SIG-M5 (cell line): ENCODE results near the gene CTRB2.
"Not testable (repeated sequence)": the region's sequence is repeated elsewhere in the genome, so short reads cannot be mapped to it uniquely, and the experiment has no call there.

ENCODE experiments used
- DNase-seq: peaks from one replicate; lab custom pipeline; 2025; lab: John Stamatoyannopoulos, UW

Gene CTRB2

GRCh38 chr16:75227361-75228142 lies 20.6 kb upstream of the CTRB2 start:
- no peak for DNase-seq

GRCh38 chr16:75226550-75227360 lies 19.8 kb upstream of the CTRB2 start:
- no peak for DNase-seq

- DNase-seq, result no peak
Observed at GRCh38 chr16:75225678-75226515, 18.9 kb upstream of the CTRB2 start.

GRCh38 chr16:75225092-75225491 lies 18.1 kb upstream of the CTRB2 start:
- DNase-seq, result no peak

GRCh38 chr16:75224306-75225082 lies 17.5 kb upstream of the CTRB2 start:
- no peak for DNase-seq

- DNase-seq, result not testable (repeated sequence)
Observed at GRCh38 chr16:75223129-75223528, 16.2 kb upstream of the CTRB2 start.

- DNase-seq, result no peak
Observed at GRCh38 chr16:75222271-75222783, 15.4 kb upstream of the CTRB2 start.

- DNase-seq, result no peak
Observed at GRCh38 chr16:75219838-75220237, 12.9 kb upstream of the CTRB2 start.

GRCh38 chr16:75219088-75219487 lies 12.1 kb upstream of the CTRB2 start:
- no peak for DNase-seq

GRCh38 chr16:75218256-75219076 lies 11.5 kb upstream of the CTRB2 start, which contains the start of gene CTRB1:
Gene CTRB1 (plus strand): TSS chr16:75218988. CDS start chr16:75219008, 20 bp downstream.
- no peak for DNase-seq

- no peak for DNase-seq
Observed at GRCh38 chr16:75217389-75217851, 10.5 kb upstream of the CTRB2 start.

GRCh38 chr16:75216576-75216975 lies 9.6 kb upstream of the CTRB2 start:
- no peak for DNase-seq

- no peak for DNase-seq
Observed at GRCh38 chr16:75216127-75216526, 9.2 kb upstream of the CTRB2 start.

- not testable (repeated sequence) for DNase-seq
Observed at GRCh38 chr16:75211286-75211685, 4.3 kb upstream of the CTRB2 start.

- DNase-seq, result no peak
Observed at GRCh38 chr16:75209944-75210343, 3.0 kb upstream of the CTRB2 start.

- DNase-seq, result not testable (repeated sequence)
Observed at GRCh38 chr16:75209514-75209913, 2.6 kb upstream of the CTRB2 start.

- DNase-seq, result no peak
Observed at GRCh38 chr16:75208861-75209505, 2.0 kb upstream of the CTRB2 start.

GRCh38 chr16:75208242-75208825 lies 1.4 kb upstream of the CTRB2 start:
- DNase-seq, result no peak

- DNase-seq, result no peak
Observed at GRCh38 chr16:75207831-75208230, 870 bp upstream of the CTRB2 start.
